Endothelial cell of hepatic sinusoid (primary cell): Measurements from ENCODE around the gene PCDHGB1.
"Not testable (repeated sequence)": the region's sequence is repeated elsewhere in the genome, so short reads cannot be mapped to it uniquely, and the experiment has no call there.

Source experiments
- in situ Hi-C: cut with HindIII; loops from 2 replicates; pipeline ENCODE4 v1.10.0; 2017; ENCODE audit warnings: low sequenced_read_pairs

Gene PCDHGB1

DNA sequence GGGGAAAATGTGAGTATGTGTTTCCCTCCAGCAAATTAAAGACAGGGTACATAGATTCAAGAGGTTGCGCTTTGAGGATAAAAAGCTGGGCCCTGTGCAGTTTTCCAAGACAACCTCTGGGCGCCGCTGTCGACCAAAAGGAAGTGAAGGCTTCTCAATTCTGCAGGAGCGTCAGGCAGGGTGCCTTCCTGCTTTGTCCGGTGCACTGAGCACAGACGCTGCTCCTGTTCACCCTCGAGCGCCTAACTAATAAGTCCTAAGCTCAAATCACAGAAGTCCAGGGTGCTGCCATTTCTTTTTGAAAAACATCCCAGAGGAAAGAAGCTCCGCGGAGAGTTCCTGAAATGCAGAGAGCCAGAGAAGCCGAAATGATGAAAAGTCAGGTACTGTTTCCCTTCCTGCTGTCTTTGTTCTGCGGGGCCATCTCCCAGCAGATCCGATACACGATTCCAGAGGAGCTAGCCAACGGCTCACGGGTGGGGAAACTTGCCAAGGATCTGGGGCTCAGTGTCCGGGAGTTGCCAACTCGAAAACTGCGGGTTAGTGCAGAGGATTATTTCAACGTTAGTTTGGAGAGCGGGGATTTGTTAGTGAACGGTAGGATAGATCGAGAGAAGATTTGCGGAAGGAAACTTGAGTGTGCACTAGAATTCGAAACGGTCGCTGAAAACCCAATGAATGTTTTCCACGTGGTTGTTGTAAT lies at the start of gene PCDHGB1:
TSS of gene PCDHGB1 (plus strand) at position 183 of the 703 bp plus-strand sequence. CDS start at position 345, 162 bp downstream.
- in situ Hi-C loops: no loop called here

DNA sequence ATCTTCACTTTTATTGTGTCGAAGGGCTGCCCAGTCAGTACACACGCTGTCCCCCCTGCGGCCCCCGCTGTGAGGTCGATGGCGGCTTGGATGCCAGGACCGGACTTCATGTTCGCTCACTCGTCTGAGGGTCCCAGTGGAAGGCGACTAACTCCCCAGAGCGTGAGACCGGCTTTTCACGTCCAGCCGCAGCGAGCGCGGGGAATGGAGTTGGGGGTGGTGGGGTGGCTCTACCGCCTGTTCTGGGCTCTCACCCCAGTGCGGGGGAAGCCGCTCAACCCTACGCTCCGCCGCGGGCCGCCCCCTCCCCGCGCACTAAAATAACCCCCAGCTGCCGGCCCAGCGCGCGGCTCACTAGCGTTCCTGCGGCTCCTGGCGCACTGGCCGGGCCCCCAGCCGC lies 46.1 kb upstream of the PCDHGB1 start, which contains the start of gene SLC25A2:
TSS of gene SLC25A2 (minus strand) at position 294 of the 400 bp plus-strand sequence. CDS start at position 110, 184 bp downstream.
- in situ Hi-C loops: no loop called here

- in situ Hi-C loops: no loop called here
These were observed 43.3 kb upstream of the PCDHGB1 start for GRCh38 chr5:141306630-141307029.

DNA sequence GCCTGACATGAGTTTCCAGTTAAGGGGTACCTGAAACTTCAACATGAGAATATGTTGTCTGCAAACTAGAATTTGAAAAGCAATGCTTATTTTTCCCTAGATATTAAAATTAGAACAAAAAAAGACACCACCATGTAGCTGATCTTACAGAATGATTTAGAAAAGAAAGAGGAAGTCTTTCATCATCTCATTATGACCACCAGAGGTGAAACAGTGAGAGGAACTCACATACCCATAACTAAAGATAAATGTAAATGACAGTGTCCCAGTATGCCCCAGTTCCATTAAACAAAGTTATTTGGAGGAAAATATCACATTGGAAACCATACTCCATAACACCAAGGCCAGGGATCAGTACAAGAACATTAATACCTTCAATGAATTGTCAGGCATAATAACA lies 36.2 kb upstream of the PCDHGB1 start:
- in situ Hi-C loops: no loop called here

- in situ Hi-C loops: not testable (repeated sequence)
These were observed 32.9 kb upstream of the PCDHGB1 start for GRCh38 chr5:141316963-141317362.

DNA sequence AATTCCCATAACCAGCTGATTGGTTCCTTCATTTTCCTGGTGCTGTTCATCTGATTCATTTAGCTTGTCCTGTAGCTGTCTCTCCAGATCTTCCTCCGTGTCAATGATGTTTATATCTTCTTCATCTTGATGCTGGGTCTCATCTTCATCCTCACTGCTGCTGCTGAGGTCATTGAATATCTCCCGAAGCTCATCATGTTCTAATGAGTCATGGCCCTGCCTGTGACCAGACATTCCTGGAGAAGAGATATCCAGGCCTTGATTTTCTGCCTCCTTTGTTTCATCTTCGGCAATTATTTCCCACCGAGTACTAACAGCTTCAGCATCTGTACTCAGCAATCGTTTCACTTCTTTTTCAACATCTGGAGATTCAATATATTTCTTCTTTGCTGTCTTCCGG lies 30.7 kb upstream of the PCDHGB1 start:
- in situ Hi-C loops: no loop called here

- in situ Hi-C loops: no loop called here
These were observed 30.2 kb upstream of the PCDHGB1 start for GRCh38 chr5:141319699-141320098.

- in situ Hi-C loops: no loop called here
These were observed 29.4 kb upstream of the PCDHGB1 start, which contains the start of gene TAF7 for GRCh38 chr5:141320225-141321169. TAF7 (minus strand) TSS chr5:141320784; CDS start chr5:141320044, 740 bp downstream.

DNA sequence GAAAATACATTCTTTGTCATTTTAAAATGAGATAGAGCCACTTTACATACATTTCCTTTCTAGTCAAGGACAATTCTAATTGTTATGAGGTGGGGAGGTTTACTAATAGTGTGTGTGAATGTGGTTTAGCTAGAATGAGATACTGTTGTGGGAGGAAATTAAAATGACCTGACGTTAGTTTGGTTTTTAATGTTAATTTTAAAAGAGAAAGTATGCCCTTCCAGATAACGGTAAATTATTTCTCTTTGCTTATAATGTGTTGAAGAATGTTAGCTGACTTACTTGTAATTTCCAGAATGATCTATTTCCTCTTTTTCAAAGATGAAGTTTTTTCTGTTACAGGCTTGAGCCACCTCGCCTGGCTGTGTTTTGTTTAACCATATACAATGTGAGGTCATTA lies 27.6 kb upstream of the PCDHGB1 start:
- in situ Hi-C loops: no loop called here

- in situ Hi-C loops: loop anchor here (5.0 kb wide), 1 partner anchor 66 kb away; the partner anchor contains the start of gene PCDHGA8
These were observed 23.6 kb upstream of the PCDHGB1 start for GRCh38 chr5:141326088-141326854.

GRCh38 chr5:141328231-141328630 lies 21.7 kb upstream of the PCDHGB1 start:
- in situ Hi-C loops: loop anchor here (5.0 kb wide), 1 partner anchor 64 kb away; the partner anchor contains the start of gene PCDHGA8

DNA sequence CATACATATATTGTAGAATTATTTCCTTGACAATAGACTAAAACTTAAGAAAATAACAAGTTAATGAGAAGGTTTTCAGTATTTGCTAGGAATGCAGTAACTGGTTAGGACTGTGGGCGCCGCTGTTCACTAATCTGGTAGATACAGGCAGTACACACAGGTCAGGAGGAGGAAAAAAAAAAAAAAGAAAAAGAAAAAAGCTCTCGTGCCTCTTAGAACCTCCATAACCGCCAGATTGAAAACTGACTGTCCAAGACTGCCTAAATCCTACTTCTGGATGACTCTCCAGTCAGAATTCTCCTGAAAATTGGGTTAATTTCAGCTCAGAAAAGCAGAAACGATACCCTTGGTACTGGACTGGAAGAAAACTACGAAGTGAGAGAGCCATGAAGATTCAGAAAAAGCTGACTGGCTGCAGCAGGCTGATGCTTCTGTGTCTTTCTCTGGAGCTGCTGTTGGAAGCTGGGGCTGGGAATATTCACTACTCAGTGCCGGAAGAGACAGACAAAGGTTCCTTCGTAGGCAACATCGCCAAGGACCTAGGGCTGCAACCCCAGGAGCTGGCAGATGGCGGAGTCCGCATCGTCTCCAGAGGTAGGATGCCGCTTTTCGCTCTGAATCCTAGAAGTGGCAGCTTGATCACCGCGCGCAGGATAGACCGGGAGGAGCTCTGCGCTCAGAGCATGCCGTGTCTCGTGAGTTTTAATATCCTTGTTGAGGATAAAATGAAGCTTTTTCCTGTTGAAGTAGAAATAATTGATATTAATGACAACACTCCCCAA lies 19.4 kb upstream of the PCDHGB1 start, which contains the start of gene PCDHGA1:
TSS of gene PCDHGA1 (plus strand) at position 216 of the 782 bp plus-strand sequence.
- in situ Hi-C loops: no loop called here

GRCh38 chr5:141332571-141332970 lies 17.3 kb upstream of the PCDHGB1 start:
- in situ Hi-C loops: not testable (repeated sequence)

- in situ Hi-C loops: loop anchor here (5.0 kb wide), 1 partner anchor 89 kb away; no protein-coding TSS in a partner anchor
These were observed 11.2 kb upstream of the PCDHGB1 start, which contains the start of gene PCDHGA2 for GRCh38 chr5:141338538-141339306. PCDHGA2 (plus strand) TSS chr5:141338760.

DNA sequence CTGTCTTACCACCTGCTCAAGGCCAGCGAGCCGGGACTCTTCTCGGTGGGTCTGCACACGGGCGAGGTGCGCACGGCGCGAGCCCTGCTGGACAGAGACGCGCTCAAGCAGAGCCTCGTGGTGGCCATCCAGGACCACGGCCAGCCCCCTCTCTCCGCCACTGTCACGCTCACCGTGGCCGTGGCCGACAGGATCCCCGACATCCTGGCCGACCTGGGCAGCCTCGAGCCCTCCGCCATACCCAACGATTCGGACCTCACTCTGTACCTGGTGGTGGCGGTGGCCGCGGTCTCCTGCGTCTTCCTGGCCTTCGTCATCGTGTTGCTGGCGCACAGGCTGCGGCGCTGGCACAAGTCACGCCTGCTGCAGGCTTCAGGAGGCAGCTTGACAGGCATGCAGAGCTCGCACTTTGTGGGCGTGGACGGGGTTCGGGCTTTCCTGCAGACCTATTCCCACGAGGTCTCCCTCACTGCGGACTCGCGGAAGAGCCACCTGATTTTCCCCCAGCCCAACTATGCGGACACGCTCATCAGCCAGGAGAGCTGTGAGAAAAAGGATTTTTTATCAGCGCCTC lies 9.0 kb upstream of the PCDHGB1 start:
- in situ Hi-C loops: not testable (repeated sequence)

GRCh38 chr5:141342773-141343172 lies 7.1 kb upstream of the PCDHGB1 start:
- in situ Hi-C loops: no loop called here

DNA sequence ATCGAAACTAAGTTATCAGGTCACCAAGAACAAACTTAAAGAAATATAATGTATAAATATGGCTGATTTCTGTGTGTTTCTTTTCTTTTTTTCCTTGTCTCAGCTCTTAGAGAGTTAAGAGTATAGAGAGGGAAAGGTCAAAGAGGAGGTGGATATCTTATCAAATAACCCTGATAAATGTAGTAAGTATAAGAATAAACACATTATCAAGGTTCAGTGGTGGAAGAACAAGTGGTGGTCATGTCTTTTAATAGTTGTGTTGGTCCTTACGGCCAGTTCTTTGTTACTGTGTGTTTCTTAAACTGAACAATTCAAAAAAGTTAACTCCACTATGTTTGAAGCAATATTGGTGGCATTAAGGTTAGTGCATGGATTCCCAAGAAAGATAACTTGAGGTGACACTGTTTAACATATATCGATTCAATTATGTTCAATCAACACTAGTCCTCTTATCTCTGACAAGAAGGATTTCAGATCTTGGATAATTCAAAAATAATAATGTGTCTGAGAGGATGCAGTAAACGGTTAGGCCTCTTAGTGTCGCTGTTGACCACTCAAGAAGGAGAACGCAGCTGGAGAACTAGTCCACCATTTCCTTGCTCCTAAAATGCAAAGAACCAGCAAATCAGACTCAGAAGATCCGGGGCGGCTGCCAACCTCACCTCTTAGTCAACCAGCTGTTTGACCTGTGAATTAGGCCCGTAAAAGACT lies 6.5 kb upstream of the PCDHGB1 start, which contains the start of gene PCDHGA3:
TSS of gene PCDHGA3 (plus strand) at position 588 of the 711 bp plus-strand sequence. CDS start 205 bp downstream, outside the sequence.
- in situ Hi-C loops: no loop called here
